AG04449 (cell line): ENCODE data around the gene OR51I1.

Experiments used
- CTCF ChIA-PET: fragments of 350-600 bp; formaldehyde crosslinking; extraction: SDS; loops from one replicate; lab custom pipeline; 2021; ENCODE audit warnings: antibody characterized with exemption; lab: Yijun Ruan, JAX
- POLR2A ChIA-PET: fragments of 400-600, 350-600 bp; formaldehyde crosslinking; extraction: SDS; loops from one replicate; lab custom pipeline; 2020; ENCODE audit warnings: antibody characterized with exemption, inconsistent platforms; lab: Yijun Ruan, JAX
- DNase-seq: peaks from one replicate; pipeline ENCODE4 v3.0.0-alpha.2; 2010; ENCODE audit warnings: low read depth, low spot score
- H3K4me3 ChIP-seq: 2 replicates; pipeline ENCODE4 v1.5.1; 2011; ENCODE audit warnings: low read depth, mild to moderate bottlenecking, control low read depth, low read length
- TF ChIP-seq, protein P1 (sequence below): IDR thresholded peaks from one replicate; pipeline ENCODE4 v1.5.1; 2011; ENCODE audit warnings: mild to moderate bottlenecking, moderate library complexity, low read length, control low read depth, inconsistent platforms; ENCODE audit not compliant: insufficient read depth; ENCODE audit errors: missing control alignments

OR51I1 gene

GRCh38 chr11:5394091-5394490, 47.2 kb downstream of the OR51I1 start:
- DNase-seq: no peak
- ChIA-PET POLR2A (no interaction called here), CTCF (interaction anchor here (0.7 kb wide), 1 partner anchor 271 kb away, joined by 3 read pairs; no protein-coding TSS in a partner anchor)
- H3K4me3 ChIP-seq: no peak overlapping the region
- TF ChIP-seq, protein P1, sequence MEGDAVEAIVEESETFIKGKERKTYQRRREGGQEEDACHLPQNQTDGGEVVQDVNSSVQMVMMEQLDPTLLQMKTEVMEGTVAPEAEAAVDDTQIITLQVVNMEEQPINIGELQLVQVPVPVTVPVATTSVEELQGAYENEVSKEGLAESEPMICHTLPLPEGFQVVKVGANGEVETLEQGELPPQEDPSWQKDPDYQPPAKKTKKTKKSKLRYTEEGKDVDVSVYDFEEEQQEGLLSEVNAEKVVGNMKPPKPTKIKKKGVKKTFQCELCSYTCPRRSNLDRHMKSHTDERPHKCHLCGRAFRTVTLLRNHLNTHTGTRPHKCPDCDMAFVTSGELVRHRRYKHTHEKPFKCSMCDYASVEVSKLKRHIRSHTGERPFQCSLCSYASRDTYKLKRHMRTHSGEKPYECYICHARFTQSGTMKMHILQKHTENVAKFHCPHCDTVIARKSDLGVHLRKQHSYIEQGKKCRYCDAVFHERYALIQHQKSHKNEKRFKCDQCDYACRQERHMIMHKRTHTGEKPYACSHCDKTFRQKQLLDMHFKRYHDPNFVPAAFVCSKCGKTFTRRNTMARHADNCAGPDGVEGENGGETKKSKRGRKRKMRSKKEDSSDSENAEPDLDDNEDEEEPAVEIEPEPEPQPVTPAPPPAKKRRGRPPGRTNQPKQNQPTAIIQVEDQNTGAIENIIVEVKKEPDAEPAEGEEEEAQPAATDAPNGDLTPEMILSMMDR: no peak
